Activated naive CD8-positive, alpha-beta T cell treated with anti-CD3 and anti-CD28 coated beads for 36 hours (primary cell): ENCODE data around the gene POTEM. TPM values are rescaled to one million over a fixed set of nuclear protein-coding genes. Genes with fewer than 3 reads are reported as not detected.
"Not testable (repeated sequence)": the region's sequence is repeated elsewhere in the genome, so short reads cannot be mapped to it uniquely, and the experiment has no call there.

Source experiments
- DNase-seq: peaks from one replicate; pipeline ENCODE4 v3.0.0; 2021
- H3K27ac Mint-ChIP-seq: one replicate; pipeline ENCODE4 v1.8.0; 2022; ENCODE audit warnings: mild to moderate bottlenecking, moderate library complexity, mixed read lengths
- H3K27me3 Mint-ChIP-seq: one replicate; pipeline ENCODE4 v1.8.0; 2022; ENCODE audit warnings: mild to moderate bottlenecking, mixed read lengths
- H3K36me3 Mint-ChIP-seq: one replicate; pipeline ENCODE4 v1.8.0; 2021; ENCODE audit warnings: mild to moderate bottlenecking, mixed read lengths
- H3K4me1 Mint-ChIP-seq: one replicate; pipeline ENCODE4 v1.8.0; 2021; ENCODE audit warnings: mixed read lengths
- H3K4me3 Mint-ChIP-seq: one replicate; pipeline ENCODE4 v1.8.0; 2022; ENCODE audit warnings: mild to moderate bottlenecking, moderate library complexity, mixed read lengths
- H3K9me3 Mint-ChIP-seq: one replicate; pipeline ENCODE4 v1.8.0; 2022; ENCODE audit warnings: mixed read lengths
- total RNA-seq, 2 experiments: library from RNA; stranded (reverse); gene quantifications; one replicate each; pipeline ENCODE4 v1.2.3, GENCODE V29; 2021

The POTEM gene
- not detected for total RNA-seq

- not testable (repeated sequence) for H3K4me3 Mint-ChIP-seq, H3K36me3 Mint-ChIP-seq, H3K27me3 Mint-ChIP-seq, H3K4me1 Mint-ChIP-seq, H3K27ac Mint-ChIP-seq, DNase-seq, H3K9me3 Mint-ChIP-seq
Observed at GRCh38 chr14:18967134-18967533, at the start of gene POTEM. Gene POTEM, plus strand, starts transcription at chr14:18967434. Its CDS starts 52 bp downstream, at chr14:18967486.

GRCh38 chr14:18918345-18918744, 48.9 kb upstream of the POTEM start:
- H3K27me3 Mint-ChIP-seq, H3K4me3 Mint-ChIP-seq, DNase-seq, H3K4me1 Mint-ChIP-seq, H3K27ac Mint-ChIP-seq, H3K9me3 Mint-ChIP-seq, H3K36me3 Mint-ChIP-seq: not testable (repeated sequence)

GRCh38 chr14:18920052-18920451, 47.2 kb upstream of the POTEM start:
- H3K4me1 Mint-ChIP-seq, H3K9me3 Mint-ChIP-seq, H3K4me3 Mint-ChIP-seq, H3K27ac Mint-ChIP-seq, DNase-seq, H3K27me3 Mint-ChIP-seq, H3K36me3 Mint-ChIP-seq: not testable (repeated sequence)

GRCh38 chr14:18921055-18921701, 46.1 kb upstream of the POTEM start:
- not testable (repeated sequence) for H3K27me3 Mint-ChIP-seq, H3K4me3 Mint-ChIP-seq, H3K27ac Mint-ChIP-seq, H3K36me3 Mint-ChIP-seq, H3K4me1 Mint-ChIP-seq, DNase-seq, H3K9me3 Mint-ChIP-seq

- H3K9me3 Mint-ChIP-seq, H3K4me1 Mint-ChIP-seq, DNase-seq, H3K4me3 Mint-ChIP-seq, H3K27ac Mint-ChIP-seq, H3K36me3 Mint-ChIP-seq, H3K27me3 Mint-ChIP-seq: not testable (repeated sequence)
Observed at GRCh38 chr14:18936848-18937247, 30.4 kb upstream of the POTEM start.

- H3K27ac Mint-ChIP-seq, DNase-seq, H3K27me3 Mint-ChIP-seq, H3K36me3 Mint-ChIP-seq, H3K9me3 Mint-ChIP-seq, H3K4me3 Mint-ChIP-seq, H3K4me1 Mint-ChIP-seq: not testable (repeated sequence)
Observed at GRCh38 chr14:18938733-18939132, 28.5 kb upstream of the POTEM start.

- H3K4me1 Mint-ChIP-seq, H3K36me3 Mint-ChIP-seq, DNase-seq, H3K4me3 Mint-ChIP-seq, H3K27ac Mint-ChIP-seq, H3K27me3 Mint-ChIP-seq, H3K9me3 Mint-ChIP-seq: not testable (repeated sequence)
Observed at GRCh38 chr14:18949939-18950338, 17.3 kb upstream of the POTEM start.

GRCh38 chr14:18953085-18953484, 14.1 kb upstream of the POTEM start:
- not testable (repeated sequence) for H3K36me3 Mint-ChIP-seq, H3K4me3 Mint-ChIP-seq, DNase-seq, H3K9me3 Mint-ChIP-seq, H3K27ac Mint-ChIP-seq, H3K4me1 Mint-ChIP-seq, H3K27me3 Mint-ChIP-seq

- H3K27me3 Mint-ChIP-seq, H3K4me3 Mint-ChIP-seq, H3K9me3 Mint-ChIP-seq, DNase-seq, H3K4me1 Mint-ChIP-seq, H3K27ac Mint-ChIP-seq, H3K36me3 Mint-ChIP-seq: not testable (repeated sequence)
Observed at GRCh38 chr14:18955816-18956215, 11.4 kb upstream of the POTEM start.

- not testable (repeated sequence) for H3K36me3 Mint-ChIP-seq, DNase-seq, H3K27me3 Mint-ChIP-seq, H3K4me3 Mint-ChIP-seq, H3K9me3 Mint-ChIP-seq, H3K4me1 Mint-ChIP-seq, H3K27ac Mint-ChIP-seq
Observed at GRCh38 chr14:18961576-18961975, 5.7 kb upstream of the POTEM start.

- H3K27ac Mint-ChIP-seq, H3K27me3 Mint-ChIP-seq, H3K4me3 Mint-ChIP-seq, H3K9me3 Mint-ChIP-seq, DNase-seq, H3K4me1 Mint-ChIP-seq, H3K36me3 Mint-ChIP-seq: not testable (repeated sequence)
Observed at GRCh38 chr14:18962143-18962542, 5.1 kb upstream of the POTEM start.

GRCh38 chr14:18963276-18963675, 4.0 kb upstream of the POTEM start:
- H3K36me3 Mint-ChIP-seq, DNase-seq, H3K4me3 Mint-ChIP-seq, H3K9me3 Mint-ChIP-seq, H3K4me1 Mint-ChIP-seq, H3K27ac Mint-ChIP-seq, H3K27me3 Mint-ChIP-seq: not testable (repeated sequence)

GRCh38 chr14:18964878-18965277, 2.4 kb upstream of the POTEM start:
- not testable (repeated sequence) for H3K4me3 Mint-ChIP-seq, H3K27me3 Mint-ChIP-seq, DNase-seq, H3K9me3 Mint-ChIP-seq, H3K4me1 Mint-ChIP-seq, H3K36me3 Mint-ChIP-seq, H3K27ac Mint-ChIP-seq

GRCh38 chr14:19002566-19002965, 35.3 kb downstream of the POTEM start:
- H3K27me3 Mint-ChIP-seq, DNase-seq, H3K4me3 Mint-ChIP-seq, H3K9me3 Mint-ChIP-seq, H3K27ac Mint-ChIP-seq, H3K4me1 Mint-ChIP-seq, H3K36me3 Mint-ChIP-seq: not testable (repeated sequence)

- H3K4me3 Mint-ChIP-seq, H3K4me1 Mint-ChIP-seq, H3K9me3 Mint-ChIP-seq, H3K36me3 Mint-ChIP-seq, DNase-seq, H3K27ac Mint-ChIP-seq, H3K27me3 Mint-ChIP-seq: not testable (repeated sequence)
Observed at GRCh38 chr14:19006490-19006889, 39.3 kb downstream of the POTEM start.

GRCh38 chr14:19007678-19008077, 40.4 kb downstream of the POTEM start:
- H3K27ac Mint-ChIP-seq, H3K36me3 Mint-ChIP-seq, DNase-seq, H3K9me3 Mint-ChIP-seq, H3K27me3 Mint-ChIP-seq, H3K4me3 Mint-ChIP-seq, H3K4me1 Mint-ChIP-seq: not testable (repeated sequence)

GRCh38 chr14:19011029-19011428, 43.8 kb downstream of the POTEM start:
- not testable (repeated sequence) for H3K9me3 Mint-ChIP-seq

More at GRCh38 chr14:19011029-19011428, 43.8 kb downstream of the POTEM start:
- H3K27me3 Mint-ChIP-seq, H3K36me3 Mint-ChIP-seq, H3K27ac Mint-ChIP-seq, H3K4me3 Mint-ChIP-seq, H3K4me1 Mint-ChIP-seq, DNase-seq: not testable (repeated sequence)
